HepG2 (cell line): ENCODE data around the gene GNRHR.
"Not testable (repeated sequence)": the region's sequence is repeated elsewhere in the genome, so short reads cannot be mapped to it uniquely, and the experiment has no call there.

Experiments
- ELF1 ChIP-seq: sonication (generic); formaldehyde crosslinking; IDR thresholded peaks from 2 replicates; pipeline ENCODE4 v1.4.0; 2020; ENCODE audit warnings: missing genetic modification reagents
- FOXM1 ChIP-seq: sonication (generic); formaldehyde crosslinking; IDR thresholded peaks from 2 replicates; pipeline ENCODE4 v1.5.0; 2020; ENCODE audit warnings: missing genetic modification reagents
- POLR2A ChIP-seq, 2 experiments: IDR thresholded peaks; 2 replicates each; pipeline ENCODE4 v1.6.1; 2011; ENCODE audit warnings: low read depth in 2 of 2, low read length in 2 of 2, mild to moderate bottlenecking in 1 of 2, moderate library complexity in 1 of 2; ENCODE audit not compliant: insufficient read depth in 1 of 2
- RBM39 ChIP-seq: fragments of 200-400 bp; formaldehyde crosslinking; IDR thresholded peaks from one replicate; pipeline ENCODE4 v1.6.1; 2018; ENCODE audit warnings: antibody characterized with exemption, mild to moderate bottlenecking, low read depth, low read length; ENCODE audit not compliant: poor library complexity, severe bottlenecking
- SNRNP70 ChIP-seq: fragments of 200-400 bp; formaldehyde crosslinking; IDR thresholded peaks from 2 replicates; pipeline ENCODE4 v1.6.1; 2017; ENCODE audit warnings: mild to moderate bottlenecking, low read depth, low read length, moderate library complexity
- TCF7 ChIP-seq: sonication (generic); IDR thresholded peaks from 2 replicates; pipeline ENCODE4 v1.6.1; 2016; ENCODE audit warnings: antibody characterized with exemption, low read depth
- ZNF121 ChIP-seq: sonication (generic); formaldehyde crosslinking; IDR thresholded peaks from 2 replicates; pipeline ENCODE4 v1.5.0; 2020; ENCODE audit warnings: mild to moderate bottlenecking, missing genetic modification reagents
- TF ChIP-seq, protein P1 (sequence below): sonication (generic); formaldehyde crosslinking; IDR thresholded peaks from 2 replicates; pipeline ENCODE4 v1.5.0; 2020; ENCODE audit warnings: mild to moderate bottlenecking, missing genetic modification reagents, moderate library complexity

- TF ChIP-seq, protein P1, sequence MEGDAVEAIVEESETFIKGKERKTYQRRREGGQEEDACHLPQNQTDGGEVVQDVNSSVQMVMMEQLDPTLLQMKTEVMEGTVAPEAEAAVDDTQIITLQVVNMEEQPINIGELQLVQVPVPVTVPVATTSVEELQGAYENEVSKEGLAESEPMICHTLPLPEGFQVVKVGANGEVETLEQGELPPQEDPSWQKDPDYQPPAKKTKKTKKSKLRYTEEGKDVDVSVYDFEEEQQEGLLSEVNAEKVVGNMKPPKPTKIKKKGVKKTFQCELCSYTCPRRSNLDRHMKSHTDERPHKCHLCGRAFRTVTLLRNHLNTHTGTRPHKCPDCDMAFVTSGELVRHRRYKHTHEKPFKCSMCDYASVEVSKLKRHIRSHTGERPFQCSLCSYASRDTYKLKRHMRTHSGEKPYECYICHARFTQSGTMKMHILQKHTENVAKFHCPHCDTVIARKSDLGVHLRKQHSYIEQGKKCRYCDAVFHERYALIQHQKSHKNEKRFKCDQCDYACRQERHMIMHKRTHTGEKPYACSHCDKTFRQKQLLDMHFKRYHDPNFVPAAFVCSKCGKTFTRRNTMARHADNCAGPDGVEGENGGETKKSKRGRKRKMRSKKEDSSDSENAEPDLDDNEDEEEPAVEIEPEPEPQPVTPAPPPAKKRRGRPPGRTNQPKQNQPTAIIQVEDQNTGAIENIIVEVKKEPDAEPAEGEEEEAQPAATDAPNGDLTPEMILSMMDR, result not testable (repeated sequence)
- TF ChIP-seq FOXM1; SNRNP70; POLR2A (IDR thresholded peaks at IDR 0.05; ENCODE audit: insufficient read depth in 1 of 2, low read depth in 2 of 2, low read length in 2 of 2); RBM39; ELF1 (CRISPR knock-in tag); TCF7; ZNF121: not testable (repeated sequence)
Observed at GRCh38 chr4:67756991-67757390, 2.8 kb upstream of the GNRHR start.
